Measurements from ENCODE around the gene LENG1. TPM values are rescaled to one million over a fixed set of nuclear protein-coding genes. Genes with fewer than 3 reads are reported as not detected.

LENG1 gene
- total RNA-seq, 1 donor, result 4.7 TPM

DNA sequence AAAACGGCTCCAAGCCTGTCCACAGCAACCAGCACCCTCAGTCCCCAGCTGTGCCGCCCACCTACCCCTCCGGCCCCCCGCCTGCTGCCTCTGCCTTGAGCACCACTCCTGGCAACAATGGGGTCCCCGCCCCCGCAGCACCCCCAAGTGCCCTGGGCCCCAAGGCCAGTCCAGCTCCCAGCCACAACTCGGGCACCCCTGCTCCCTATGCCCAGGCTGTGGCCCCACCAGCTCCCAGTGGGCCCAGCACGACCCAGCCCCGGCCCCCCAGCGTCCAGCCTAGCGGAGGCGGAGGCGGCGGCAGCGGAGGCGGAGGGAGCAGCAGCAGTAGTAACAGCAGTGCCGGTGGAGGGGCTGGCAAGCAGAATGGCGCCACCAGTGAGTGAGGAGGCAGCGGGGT is 11.4 kb downstream of the LENG1 start:
- Histone ChIP-seq H3K27ac (ENCODE audit: low read depth, low read length) (no peak overlapping the region), H3K4me1 (ENCODE audit: insufficient read depth, low read length) (peaks cover 2% of the 10 kb centered on the region), H3K4me3 (ENCODE audit: insufficient read depth, low read length) (no peak overlapping the region), H4K20me1 (ENCODE audit: insufficient read depth, low read length) (peaks cover 27% of the 10 kb centered on the region), H3K27me3 (ENCODE audit: insufficient read depth, low read length) (no peaks in the 10 kb centered on the region), H3K36me3 (ENCODE audit: insufficient read depth, low read length) (peaks cover 91% of the 10 kb centered on the region), H3K79me2 (ENCODE audit: insufficient read depth, low read length) (peaks cover 4% of the 10 kb centered on the region), H3K9me3 (ENCODE audit: low read depth, low read length) (no peaks in the 10 kb centered on the region), H2AFZ (ENCODE audit: low read length) (no peak overlapping the region), H3K4me2 (ENCODE audit: insufficient read depth, low read length) (no peak overlapping the region)
- TF ChIP-seq CTCF (IDR thresholded peaks at IDR 0.05; ENCODE audit: extremely low read depth, low read depth, low read length), result no peak
- no peak for DNase-seq (ENCODE audit: insufficient read length, low spot score, missing footprints)

DNA sequence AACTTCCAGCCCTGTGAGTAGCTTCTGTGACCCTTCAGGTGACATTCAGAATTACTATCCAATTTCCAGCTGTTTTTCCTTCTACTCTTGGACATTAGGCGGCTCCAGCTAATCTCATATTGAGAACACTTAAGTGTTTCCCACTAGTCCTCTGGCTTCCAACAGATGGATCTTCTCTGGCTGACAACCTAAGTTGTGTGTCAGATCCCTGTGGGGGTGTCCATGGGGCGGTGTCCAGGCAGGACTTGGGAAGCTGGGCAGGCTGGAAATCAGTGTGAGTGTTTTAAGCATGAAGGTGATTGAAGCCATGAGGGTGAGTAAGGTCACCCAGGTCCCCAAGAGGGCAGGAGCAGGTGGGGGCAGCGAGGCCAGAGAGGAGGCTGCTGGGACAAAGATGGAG is 11.8 kb downstream of the LENG1 start:
- Histone ChIP-seq H3K27me3 (ENCODE audit: insufficient read depth, low read length) (no peaks in the 10 kb centered on the region), H3K9me3 (ENCODE audit: low read depth, low read length) (no peaks in the 10 kb centered on the region), H2AFZ (ENCODE audit: low read length) (no peak overlapping the region), H3K4me2 (ENCODE audit: insufficient read depth, low read length) (no peak overlapping the region), H3K79me2 (ENCODE audit: insufficient read depth, low read length) (peaks cover 8% of the 10 kb centered on the region), H3K4me3 (ENCODE audit: insufficient read depth, low read length) (no peak overlapping the region), H3K4me1 (ENCODE audit: insufficient read depth, low read length) (no peaks in the 10 kb centered on the region), H3K27ac (ENCODE audit: low read depth, low read length) (no peak overlapping the region), H4K20me1 (ENCODE audit: insufficient read depth, low read length) (peaks cover 31% of the 10 kb centered on the region), H3K36me3 (ENCODE audit: insufficient read depth, low read length) (peaks cover 94% of the 10 kb centered on the region)
- TF ChIP-seq CTCF (IDR thresholded peaks at IDR 0.05; ENCODE audit: extremely low read depth, low read depth, low read length), result no peak
- DNase-seq (ENCODE audit: insufficient read length, low spot score, missing footprints), result no peak

GRCh38 chr19:54145541-54146158 is 13.9 kb downstream of the LENG1 start:
- Histone ChIP-seq H3K27ac (ENCODE audit: low read depth, low read length) (no peak overlapping the region), H3K4me1 (ENCODE audit: insufficient read depth, low read length) (no peaks in the 10 kb centered on the region), H3K4me2 (ENCODE audit: insufficient read depth, low read length) (no peak overlapping the region), H3K4me3 (ENCODE audit: insufficient read depth, low read length) (no peak overlapping the region), H3K36me3 (ENCODE audit: insufficient read depth, low read length) (peaks cover 93% of the 10 kb centered on the region), H3K79me2 (ENCODE audit: insufficient read depth, low read length) (peaks cover 28% of the 10 kb centered on the region), H3K27me3 (ENCODE audit: insufficient read depth, low read length) (no peaks in the 10 kb centered on the region), H3K9me3 (ENCODE audit: low read depth, low read length) (no peaks in the 10 kb centered on the region), H4K20me1 (ENCODE audit: insufficient read depth, low read length) (peaks cover 48% of the 10 kb centered on the region), H2AFZ (ENCODE audit: low read length) (no peak overlapping the region)
- no peak for DNase-seq (ENCODE audit: insufficient read length, low spot score, missing footprints)
- TF ChIP-seq CTCF (IDR thresholded peaks at IDR 0.05; ENCODE audit: extremely low read depth, low read depth, low read length), result no peak

DNA sequence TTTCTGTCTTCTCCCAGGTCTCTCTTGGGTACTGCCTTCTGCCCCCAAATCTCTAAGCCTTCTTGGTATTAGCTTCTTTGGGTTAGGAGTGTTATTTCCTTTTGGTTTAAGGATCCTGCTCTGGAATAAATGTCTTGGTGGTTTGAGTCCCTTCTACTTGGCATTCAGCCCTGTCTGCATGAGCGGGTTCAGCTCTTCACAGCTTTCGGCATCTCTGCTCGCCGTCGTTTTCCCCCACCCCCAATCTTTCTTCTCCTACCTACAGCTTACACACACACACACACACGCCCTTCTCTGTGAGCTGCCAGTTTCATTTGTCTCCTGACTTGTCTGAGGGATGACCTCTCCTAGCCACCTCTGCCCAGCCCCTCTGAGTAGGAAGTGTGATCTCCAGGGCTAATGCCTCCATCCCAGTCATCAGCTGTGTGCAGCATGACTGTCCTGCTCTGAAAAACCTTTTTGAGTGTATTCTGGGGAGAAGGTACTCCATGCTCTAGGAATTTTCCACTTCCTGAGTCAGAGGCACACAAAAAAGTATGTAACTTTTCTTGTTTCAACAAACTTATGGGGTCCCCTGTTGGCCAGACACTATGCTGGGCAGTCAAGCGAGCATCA is 17.2 kb downstream of the LENG1 start:
- no peak overlapping the region for H3K4me2 ChIP-seq (ENCODE audit: insufficient read depth, low read length)
- H4K20me1 ChIP-seq (ENCODE audit: insufficient read depth, low read length), result peaks cover 66% of the 10 kb centered on the region
- TF ChIP-seq CTCF (IDR thresholded peaks at IDR 0.05; ENCODE audit: extremely low read depth, low read depth, low read length), result no peak
- H3K4me1 ChIP-seq (ENCODE audit: insufficient read depth, low read length), result peaks cover 8% of the 10 kb centered on the region
- peak; percentile 93 for DNase-seq (ENCODE audit: insufficient read length, low spot score, missing footprints)
- H3K9me3 ChIP-seq (ENCODE audit: low read depth, low read length), result no peaks in the 10 kb centered on the region
- no peak overlapping the region for H3K27ac ChIP-seq (ENCODE audit: low read depth, low read length)
- H3K79me2 ChIP-seq (ENCODE audit: insufficient read depth, low read length), result peaks cover 59% of the 10 kb centered on the region
- no peak overlapping the region for H3K4me3 ChIP-seq (ENCODE audit: insufficient read depth, low read length)
- no peak overlapping the region for H2AFZ ChIP-seq (ENCODE audit: low read length)
- H3K36me3 ChIP-seq (ENCODE audit: insufficient read depth, low read length), result peaks cover 77% of the 10 kb centered on the region
- no peaks in the 10 kb centered on the region for H3K27me3 ChIP-seq (ENCODE audit: insufficient read depth, low read length)
